ENCODE measurements around the gene RCHY1.
"Not testable (repeated sequence)": the region's sequence is repeated elsewhere in the genome, so short reads cannot be mapped to it uniquely, and the experiment has no call there.

RCHY1 gene

GRCh38 chr4:75512386-75513211 lies 1.6 kb downstream of the RCHY1 start:
- H3K79me1 ChIP-seq (ENCODE audit: low read depth, low read length) = no peaks in the 10 kb centered on the region
- no CpG with 5 or more reads among the region's 6 CpGs for whole genome bisulfite sequencing, 2 donors (ENCODE audit: extremely low coverage in 2 of 2, insufficient read length in 2 of 2, insufficient replicate concordance in 1 of 2)
- no peak overlapping the region for H3K23ac ChIP-seq (ENCODE audit: low read depth, low read length, poor library complexity)
- no peak overlapping the region for H3K14ac ChIP-seq (ENCODE audit: low read length)
- no peak overlapping the region for H3K18ac ChIP-seq (ENCODE audit: low read length)
- no peak overlapping the region for H2BK5ac ChIP-seq (ENCODE audit: low read length)
- no peak for DNase-seq (ENCODE audit: low spot score)
- no peaks in the 10 kb centered on the region for H3K27me3 ChIP-seq (ENCODE audit: control insufficient read depth in 3 of 3, insufficient read depth in 3 of 3, low read depth in 1 of 3, low read length in 3 of 3)
- H3K27ac ChIP-seq (replicated peaks; ENCODE audit: low read length) = no peak overlapping the region
- H3K4ac ChIP-seq (ENCODE audit: low read length) = no peak overlapping the region
- H3K4me2 ChIP-seq (ENCODE audit: insufficient read depth, low read length, poor library complexity, severe bottlenecking) = no peak overlapping the region
- peak overlapping the region in 1 of 2 donors; percentile 94 for H3K4me3 ChIP-seq (ENCODE audit: low read length in 2 of 2)
- no peak overlapping the region for H3K9ac ChIP-seq (ENCODE audit: low read depth, low read length, poor library complexity)
- H3K4me1 ChIP-seq (ENCODE audit: control insufficient read depth in 2 of 2, insufficient read depth in 1 of 2, low read depth in 1 of 2, low read length in 2 of 2) = peaks cover 6 to 13% of the 10 kb centered on the region in 2 donors
- no peak overlapping the region for H2AFZ ChIP-seq (ENCODE audit: low read length)
- no peak overlapping the region for H2AK5ac ChIP-seq (ENCODE audit: low read depth, low read length)
- H4K8ac ChIP-seq (ENCODE audit: low read depth, low read length) = no peak overlapping the region
- peaks cover 1 to 29% of the 10 kb centered on the region in 2 donors for H3K36me3 ChIP-seq (replicated peaks in 1 of 2; ENCODE audit: control insufficient read depth in 2 of 2, insufficient read depth in 2 of 2, low read length in 2 of 2)
- no peak overlapping the region for H2BK12ac ChIP-seq (ENCODE audit: low read length)
- no peak overlapping the region for H4K91ac ChIP-seq (ENCODE audit: low read depth, low read length, poor library complexity)
- H2BK120ac ChIP-seq (ENCODE audit: low read depth, low read length) = no peak overlapping the region
- no peak overlapping the region for H2BK15ac ChIP-seq (ENCODE audit: low read length)
- H3K9me3 ChIP-seq (replicated peaks in 1 of 2; ENCODE audit: control insufficient read depth in 2 of 2, insufficient read depth in 1 of 2, low read depth in 1 of 2, low read length in 2 of 2) = peaks cover 0 to 19% of the 10 kb centered on the region in 2 donors

DNA sequence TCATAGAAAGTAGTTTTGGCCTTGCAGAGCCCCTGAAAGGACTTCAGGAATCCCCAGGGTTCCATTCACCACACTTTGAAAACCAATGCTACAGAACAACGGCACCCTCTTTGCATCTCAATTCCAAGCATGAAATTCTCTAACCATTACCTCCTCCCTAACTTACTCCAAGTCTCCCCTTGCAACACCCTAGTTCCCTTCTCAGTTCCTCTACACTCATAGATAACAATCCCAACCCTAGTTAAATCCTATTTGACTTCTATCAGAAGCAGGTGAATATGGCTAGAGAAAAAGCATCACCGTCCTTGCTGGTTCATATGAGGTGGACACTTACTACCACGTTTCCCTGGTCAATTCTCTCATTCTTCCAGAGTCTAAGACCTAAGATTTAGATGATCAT lies 2.4 kb downstream of the RCHY1 start:
- Histone ChIP-seq H3K27ac (replicated peaks; ENCODE audit: low read length) (no peak overlapping the region), H3K27me3 (ENCODE audit: control insufficient read depth in 3 of 3, insufficient read depth in 3 of 3, low read depth in 1 of 3, low read length in 3 of 3) (no peaks in the 10 kb centered on the region), H2AK5ac (ENCODE audit: low read depth, low read length) (no peak overlapping the region), H2BK15ac (ENCODE audit: low read length) (no peak overlapping the region), H3K36me3 (replicated peaks in 1 of 2; ENCODE audit: control insufficient read depth in 2 of 2, insufficient read depth in 2 of 2, low read length in 2 of 2) (peaks cover 0 to 30% of the 10 kb centered on the region in 2 donors), H4K8ac (ENCODE audit: low read depth, low read length) (no peak overlapping the region), H3K14ac (ENCODE audit: low read length) (no peak overlapping the region), H3K4me2 (ENCODE audit: insufficient read depth, low read length, poor library complexity, severe bottlenecking) (no peak overlapping the region), H3K18ac (ENCODE audit: low read length) (no peak overlapping the region), H3K4ac (ENCODE audit: low read length) (no peak overlapping the region), H3K4me3 (ENCODE audit: low read length in 2 of 2) (no peak overlapping the region), H3K9ac (ENCODE audit: low read depth, low read length, poor library complexity) (no peak overlapping the region), H3K9me3 (replicated peaks in 1 of 2; ENCODE audit: control insufficient read depth in 2 of 2, insufficient read depth in 1 of 2, low read depth in 1 of 2, low read length in 2 of 2) (peaks cover 0 to 19% of the 10 kb centered on the region in 2 donors), H3K4me1 (ENCODE audit: control insufficient read depth in 2 of 2, insufficient read depth in 1 of 2, low read depth in 1 of 2, low read length in 2 of 2) (peaks cover 6 to 13% of the 10 kb centered on the region in 2 donors), H2BK120ac (ENCODE audit: low read depth, low read length) (no peak overlapping the region), H3K79me1 (ENCODE audit: low read depth, low read length) (no peaks in the 10 kb centered on the region), H2AFZ (ENCODE audit: low read length) (no peak overlapping the region), H2BK5ac (ENCODE audit: low read length) (no peak overlapping the region), H3K23ac (ENCODE audit: low read depth, low read length, poor library complexity) (no peak overlapping the region), H2BK12ac (ENCODE audit: low read length) (no peak overlapping the region), H4K91ac (ENCODE audit: low read depth, low read length, poor library complexity) (no peak overlapping the region)
- no CpG with 5 or more reads among the region's 3 CpGs for WGBS, 2 donors (ENCODE audit: extremely low coverage in 2 of 2, insufficient read length in 2 of 2, insufficient replicate concordance in 1 of 2)
- no peak for DNase-seq (ENCODE audit: low spot score)

GRCh38 chr4:75509592-75509991 lies 4.6 kb downstream of the RCHY1 start:
- not testable (repeated sequence) for H2BK5ac ChIP-seq (ENCODE audit: low read length); H2AFZ ChIP-seq (ENCODE audit: low read length); H3K9ac ChIP-seq (ENCODE audit: low read depth, low read length, poor library complexity); H2BK12ac ChIP-seq (ENCODE audit: low read length); H3K27ac ChIP-seq (replicated peaks; ENCODE audit: low read length); H2BK15ac ChIP-seq (ENCODE audit: low read length); H2AK5ac ChIP-seq (ENCODE audit: low read depth, low read length); DNase-seq (ENCODE audit: low spot score); H3K23ac ChIP-seq (ENCODE audit: low read depth, low read length, poor library complexity); H3K4me2 ChIP-seq (ENCODE audit: insufficient read depth, low read length, poor library complexity, severe bottlenecking); H3K79me1 ChIP-seq (ENCODE audit: low read depth, low read length); H4K8ac ChIP-seq (ENCODE audit: low read depth, low read length); H3K4ac ChIP-seq (ENCODE audit: low read length); H3K4me3 ChIP-seq (ENCODE audit: low read length in 2 of 2); H2BK120ac ChIP-seq (ENCODE audit: low read depth, low read length); H4K91ac ChIP-seq (ENCODE audit: low read depth, low read length, poor library complexity); H3K14ac ChIP-seq (ENCODE audit: low read length); H3K27me3 ChIP-seq (ENCODE audit: control insufficient read depth in 3 of 3, insufficient read depth in 3 of 3, low read depth in 1 of 3, low read length in 3 of 3); H3K18ac ChIP-seq (ENCODE audit: low read length)
- Histone ChIP-seq H3K36me3 (replicated peaks in 1 of 2; ENCODE audit: control insufficient read depth in 2 of 2, insufficient read depth in 2 of 2, low read length in 2 of 2) (peaks cover 0 to 41% of the 10 kb centered on the region in 2 donors), H3K9me3 (replicated peaks in 1 of 2; ENCODE audit: control insufficient read depth in 2 of 2, insufficient read depth in 1 of 2, low read depth in 1 of 2, low read length in 2 of 2) (peaks cover 0 to 19% of the 10 kb centered on the region in 2 donors), H3K4me1 (ENCODE audit: control insufficient read depth in 2 of 2, insufficient read depth in 1 of 2, low read depth in 1 of 2, low read length in 2 of 2) (peaks cover 4 to 11% of the 10 kb centered on the region in 2 donors)
- no CpG with 5 or more reads among the region's 4 CpGs for WGBS, 2 donors (ENCODE audit: extremely low coverage in 2 of 2, insufficient read length in 2 of 2, insufficient replicate concordance in 1 of 2)

GRCh38 chr4:75505630-75506029 lies 8.6 kb downstream of the RCHY1 start:
- Histone ChIP-seq H2AFZ (ENCODE audit: low read length) (no peak overlapping the region), H2BK5ac (ENCODE audit: low read length) (no peak overlapping the region), H3K18ac (ENCODE audit: low read length) (no peak overlapping the region), H3K4me3 (ENCODE audit: low read length in 2 of 2) (no peak overlapping the region), H2BK15ac (ENCODE audit: low read length) (no peak overlapping the region), H3K23ac (ENCODE audit: low read depth, low read length, poor library complexity) (no peak overlapping the region), H2BK12ac (ENCODE audit: low read length) (no peak overlapping the region), H3K4me2 (ENCODE audit: insufficient read depth, low read length, poor library complexity, severe bottlenecking) (no peak overlapping the region), H3K9ac (ENCODE audit: low read depth, low read length, poor library complexity) (no peak overlapping the region), H3K4ac (ENCODE audit: low read length) (no peak overlapping the region), H3K14ac (ENCODE audit: low read length) (no peak overlapping the region), H3K9me3 (replicated peaks in 1 of 2; ENCODE audit: control insufficient read depth in 2 of 2, insufficient read depth in 1 of 2, low read depth in 1 of 2, low read length in 2 of 2) (peaks cover 0 to 19% of the 10 kb centered on the region in 2 donors), H2BK120ac (ENCODE audit: low read depth, low read length) (no peak overlapping the region), H4K91ac (ENCODE audit: low read depth, low read length, poor library complexity) (no peak overlapping the region), H3K27me3 (ENCODE audit: control insufficient read depth in 3 of 3, insufficient read depth in 3 of 3, low read depth in 1 of 3, low read length in 3 of 3) (no peaks in the 10 kb centered on the region), H3K27ac (replicated peaks; ENCODE audit: low read length) (no peak overlapping the region), H2AK5ac (ENCODE audit: low read depth, low read length) (no peak overlapping the region), H3K4me1 (ENCODE audit: control insufficient read depth in 2 of 2, insufficient read depth in 1 of 2, low read depth in 1 of 2, low read length in 2 of 2) (no peaks in the 10 kb centered on the region), H3K36me3 (replicated peaks in 1 of 2; ENCODE audit: control insufficient read depth in 2 of 2, insufficient read depth in 2 of 2, low read length in 2 of 2) (peaks cover 0 to 60% of the 10 kb centered on the region in 2 donors), H4K8ac (ENCODE audit: low read depth, low read length) (no peak overlapping the region), H3K79me1 (ENCODE audit: low read depth, low read length) (no peaks in the 10 kb centered on the region)
- WGBS, 2 donors (ENCODE audit: extremely low coverage in 2 of 2, insufficient read length in 2 of 2, insufficient replicate concordance in 1 of 2) = no CpG with 5 or more reads among the region's 2 CpGs
- DNase-seq (ENCODE audit: low spot score) = no peak
